Spinal cord (tissue), 10 donors: ENCODE results near the gene TRIM40. TPM values are rescaled to one million over a fixed set of nuclear protein-coding genes. Genes with fewer than 3 reads are reported as not detected.
A peak's percentile ranks its signal among the peaks of the same experiment; 100 is the strongest.
"Not testable (repeated sequence)": the region's sequence is repeated elsewhere in the genome, so short reads cannot be mapped to it uniquely, and the experiment has no call there.

Experiments
- DNase-seq, 6 donors: peaks; one replicate each; pipeline versions ENCODE4 v3.0.0 to v3.0.0-alpha.2; 2013 to 2015; ENCODE audit warnings: low spot score in 6 of 6, low read depth in 4 of 6
- H3K27ac ChIP-seq: one replicate; pipeline ENCODE4 v1.5.1; 2013; ENCODE audit warnings: low read depth, low read length, control low read depth
- H3K27me3 ChIP-seq: one replicate; pipeline ENCODE4 v1.6.1; 2013; ENCODE audit warnings: low read length; ENCODE audit not compliant: control insufficient read depth, insufficient read depth
- H3K36me3 ChIP-seq: one replicate; pipeline ENCODE4 v1.6.1; 2013; ENCODE audit warnings: low read length; ENCODE audit not compliant: control insufficient read depth, insufficient read depth
- H3K4me1 ChIP-seq: one replicate; pipeline ENCODE4 v1.6.1; 2013; ENCODE audit warnings: low read length; ENCODE audit not compliant: control insufficient read depth, insufficient read depth
- H3K4me3 ChIP-seq: one replicate; pipeline ENCODE4 v1.5.1; 2013; ENCODE audit warnings: low read depth, low read length, control low read depth
- H3K9me3 ChIP-seq: one replicate; pipeline ENCODE4 v1.6.1; 2013; ENCODE audit warnings: low read length; ENCODE audit not compliant: control insufficient read depth, insufficient read depth
- WGBS: methylation state at CpG from one replicate; pipeline ENCODE4 v1.1.5; 2013; ENCODE audit warnings: missing lambda C conversion rate; ENCODE audit not compliant: insufficient coverage; 5-methylcytosine and 5-hydroxymethylcytosine counted together
- polyA plus RNA-seq, 2 donors: library from polyadenylated mRNA; unstranded; fragments of 120-200 nt; gene quantifications; one replicate each; pipeline ENCODE4 v1.2.1, GENCODE V29; 2013; ENCODE audit not compliant: insufficient read length in 2 of 2
- total RNA-seq, 2 donors: library from RNA; depleted of rRNA in 1 of 2; stranded (reverse); fragments of 120-200 nt in 1 of 2; fragments of >200 nt in 1 of 2; gene quantifications; one replicate each; pipeline versions ENCODE4 v1.2.3 to v1.2.4, GENCODE V29; 2013 to 2014
- donor health status: healthy.

TRIM40 gene
- total and polyA plus RNA-seq, 4 donors, result 0.17 to 0.19 TPM; not detected in 2

DNA sequence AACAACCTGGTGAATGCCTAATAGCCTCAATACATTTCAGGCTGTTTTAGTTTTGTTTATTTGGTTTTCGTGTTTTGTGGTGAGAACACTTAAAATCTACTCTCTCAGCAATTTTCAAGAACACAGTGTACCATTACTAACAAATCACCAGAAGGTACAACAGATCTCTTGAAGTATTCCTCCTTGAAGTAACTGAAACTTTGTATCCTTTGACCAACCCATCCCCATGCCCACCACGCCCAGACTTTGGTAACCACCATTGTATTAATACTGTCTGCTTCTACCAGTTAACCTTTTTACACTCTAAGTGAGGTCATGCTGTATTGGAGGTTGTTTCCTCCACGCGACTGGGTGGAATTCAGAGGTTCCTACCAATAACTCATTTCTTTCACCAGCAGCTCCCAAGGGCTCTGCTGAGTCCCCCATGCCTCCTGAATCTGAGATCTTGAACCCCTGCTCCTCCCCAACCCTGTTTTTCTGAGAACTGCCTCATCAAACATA lies 5.7 kb upstream of the TRIM40 start:
- WGBS, result no CpG with 5 or more reads among the region's 4 CpGs
- no peak for DNase-seq
- H3K9me3 ChIP-seq, result no peaks in the 10 kb centered on the region
- peaks cover 62% of the 10 kb centered on the region for H3K27me3 ChIP-seq
- no peak overlapping the region for H3K27ac ChIP-seq
- no peaks in the 10 kb centered on the region for H3K36me3 ChIP-seq
- no peak overlapping the region for H3K4me3 ChIP-seq
- H3K4me1 ChIP-seq, result peaks cover 12% of the 10 kb centered on the region

DNA sequence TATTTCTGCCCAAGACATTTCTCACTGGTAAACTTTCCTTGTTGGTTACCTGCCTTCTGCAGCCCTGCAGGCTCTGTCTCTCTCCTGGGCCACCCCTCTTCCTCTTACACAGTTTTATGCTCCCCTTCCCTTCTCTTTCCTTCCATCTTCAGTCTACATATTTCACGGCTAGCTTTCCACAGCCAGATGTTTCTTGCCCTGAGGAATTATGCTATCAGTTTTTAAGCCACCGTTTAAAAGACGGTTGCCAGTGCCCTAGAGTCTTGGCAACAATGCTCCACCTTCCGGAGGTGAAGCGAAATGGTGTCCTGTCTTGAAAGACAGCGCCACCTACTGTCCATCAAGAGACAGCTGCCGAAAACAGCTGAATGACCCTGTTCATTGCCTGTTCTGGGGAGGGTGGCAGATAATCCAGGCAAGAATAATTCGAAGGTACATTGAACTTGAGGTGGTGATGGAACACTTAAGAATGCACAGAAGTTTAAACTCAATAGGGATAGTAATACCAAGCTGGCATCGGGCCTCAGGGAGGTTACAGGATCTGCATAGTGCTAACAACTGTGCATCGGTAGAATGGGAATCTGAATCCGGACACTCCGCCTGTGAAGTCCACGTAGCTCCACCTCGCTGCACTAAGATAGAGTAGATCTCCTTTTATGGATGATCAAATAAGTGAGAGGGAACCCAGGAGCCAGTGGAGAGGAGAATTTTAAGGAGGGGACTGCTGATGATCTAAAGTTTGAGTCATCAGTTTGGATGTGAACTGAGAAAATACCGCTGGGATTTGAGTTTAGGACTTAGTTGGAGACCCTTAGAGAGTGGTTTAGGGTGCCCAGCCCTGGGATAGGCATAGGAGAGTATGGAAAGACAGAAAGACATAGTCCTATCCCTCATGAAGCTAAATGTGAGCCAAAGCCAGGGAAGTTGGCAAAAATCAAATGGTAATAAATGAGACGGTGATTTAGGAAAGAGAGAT lies 4.8 kb upstream of the TRIM40 start:
- Histone ChIP-seq H3K9me3 (no peaks in the 10 kb centered on the region), H3K4me3 (no peak overlapping the region), H3K4me1 (peaks cover 12% of the 10 kb centered on the region), H3K27ac (no peak overlapping the region), H3K36me3 (no peaks in the 10 kb centered on the region), H3K27me3 (peaks cover 56% of the 10 kb centered on the region)
- 34% methylated on average over 16 of the region's 16 CpGs for WGBS
- DNase-seq, result peak; percentile 55 to 94 (median 65)

DNA sequence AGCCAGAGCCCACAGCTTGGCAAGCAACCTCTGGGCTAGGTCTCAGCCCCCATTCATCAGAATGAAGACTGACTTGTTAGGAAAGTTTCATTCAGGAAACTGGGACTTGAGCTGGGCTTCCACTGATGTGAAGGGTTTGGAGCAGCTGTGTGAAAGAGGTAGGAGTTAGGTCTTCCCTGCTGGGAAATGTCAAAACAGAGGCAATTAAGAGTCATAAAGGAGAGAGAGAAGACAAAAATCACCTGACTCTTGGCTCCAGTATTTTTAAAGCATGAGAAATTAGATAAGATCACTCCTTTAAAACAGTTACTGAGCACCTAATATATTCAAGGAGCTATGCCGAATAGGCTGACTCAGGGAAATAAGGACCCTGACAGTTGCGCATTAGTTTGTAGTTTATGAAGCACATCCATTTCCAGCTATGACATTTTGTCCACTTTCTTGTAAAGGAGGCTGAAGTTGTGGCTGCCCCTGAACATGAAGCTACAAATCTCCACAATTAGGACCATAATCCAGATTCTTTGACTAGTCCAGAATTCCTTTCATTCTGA lies 3.9 kb upstream of the TRIM40 start:
- no peak for DNase-seq
- no CpG with 5 or more reads among the region's 2 CpGs for WGBS
- no peak overlapping the region for H3K27ac ChIP-seq
- H3K27me3 ChIP-seq, result peaks cover 57% of the 10 kb centered on the region
- H3K4me1 ChIP-seq, result peaks cover 11% of the 10 kb centered on the region
- no peaks in the 10 kb centered on the region for H3K9me3 ChIP-seq
- no peaks in the 10 kb centered on the region for H3K36me3 ChIP-seq
- no peak overlapping the region for H3K4me3 ChIP-seq

DNA sequence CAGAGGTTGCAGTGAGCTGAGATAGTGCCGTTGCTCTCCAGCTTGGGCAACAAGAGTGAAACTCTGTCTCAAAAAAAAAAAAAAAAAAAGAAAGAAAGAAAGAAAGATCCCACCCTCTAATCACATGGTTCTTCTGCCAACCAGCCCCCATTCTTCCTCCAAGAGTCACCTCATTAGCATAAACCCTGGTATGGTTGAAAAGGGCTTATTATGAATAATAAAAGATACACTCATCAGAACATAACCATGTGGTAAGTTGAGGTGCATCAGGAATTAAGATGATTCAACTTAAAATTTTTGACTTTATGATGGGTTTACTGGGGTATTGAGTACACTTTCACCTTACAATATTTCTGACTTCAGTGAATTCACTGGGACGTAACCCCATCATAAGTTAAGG lies 793 bp upstream of the TRIM40 start:
- Histone ChIP-seq H3K36me3 (no peaks in the 10 kb centered on the region), H3K4me1 (no peaks in the 10 kb centered on the region), H3K27me3 (peaks cover 27% of the 10 kb centered on the region), H3K9me3 (no peaks in the 10 kb centered on the region), H3K27ac (no peak overlapping the region), H3K4me3 (no peak overlapping the region)
- no peak for DNase-seq
- no CpG with 5 or more reads among the region's 2 CpGs for WGBS

DNA sequence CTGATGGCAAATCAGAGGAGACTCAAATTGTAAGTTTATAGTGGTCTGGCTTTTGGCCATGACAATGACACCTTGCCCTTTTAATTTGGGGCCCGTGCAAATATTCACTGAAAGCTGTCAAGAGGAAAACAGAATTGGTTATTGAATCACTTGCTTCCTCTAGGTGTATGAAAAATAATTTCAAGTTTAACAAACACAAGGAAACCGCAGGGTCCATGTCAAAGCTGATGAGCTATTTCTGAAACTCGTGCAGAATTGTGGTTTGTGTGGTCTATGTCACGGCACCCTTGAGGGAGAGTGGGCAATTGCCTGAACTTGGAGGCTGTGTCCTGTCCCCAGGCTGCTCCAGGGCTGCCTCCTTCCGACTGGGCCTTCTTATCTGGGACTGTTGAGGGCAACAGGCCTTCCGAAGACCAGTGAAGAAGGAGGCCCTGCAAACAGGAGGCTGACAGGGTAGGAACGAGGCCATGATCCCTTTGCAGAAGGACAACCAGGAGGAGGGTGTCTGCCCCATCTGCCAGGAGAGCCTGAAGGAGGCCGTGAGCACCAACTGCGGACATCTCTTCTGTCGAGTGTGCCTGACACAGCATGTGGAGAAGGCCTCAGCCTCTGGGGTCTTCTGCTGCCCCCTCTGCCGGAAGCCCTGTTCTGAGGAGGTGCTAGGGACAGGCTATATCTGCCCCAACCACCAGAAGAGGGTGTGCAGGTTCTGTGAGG lies 788 bp downstream of the TRIM40 start:
- Histone ChIP-seq H3K4me3 (no peak overlapping the region), H3K27ac (no peak overlapping the region), H3K36me3 (no peaks in the 10 kb centered on the region), H3K9me3 (no peaks in the 10 kb centered on the region), H3K27me3 (peaks cover 16% of the 10 kb centered on the region), H3K4me1 (no peaks in the 10 kb centered on the region)
- no peak for DNase-seq
- 82% methylated on average over 9 of the region's 11 CpGs for WGBS

DNA sequence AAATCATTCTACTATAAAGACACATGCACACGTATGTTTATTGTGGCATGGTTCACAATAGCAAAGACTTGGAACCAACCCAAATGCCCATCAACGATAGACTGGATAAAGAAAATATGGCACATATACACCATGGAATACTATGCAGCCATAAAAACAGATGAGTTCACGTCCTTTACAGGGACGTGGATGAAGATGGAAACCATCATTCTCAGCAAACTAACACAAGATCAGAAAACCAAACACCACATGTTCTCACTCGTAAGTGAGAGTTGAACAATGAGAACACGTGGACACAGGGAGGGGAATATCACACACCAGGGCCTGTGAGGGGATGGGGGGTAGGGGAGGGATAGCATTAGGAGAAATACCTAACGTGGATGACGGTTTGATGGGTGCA lies 4.3 kb downstream of the TRIM40 start:
- H3K36me3 ChIP-seq, DNase-seq, H3K4me1 ChIP-seq, H3K9me3 ChIP-seq, H3K4me3 ChIP-seq, H3K27ac ChIP-seq: not testable (repeated sequence)
- H3K27me3 ChIP-seq, result peaks cover 10% of the 10 kb centered on the region
- WGBS, result 60% methylated on average over 1 of the region's 8 CpGs

DNA sequence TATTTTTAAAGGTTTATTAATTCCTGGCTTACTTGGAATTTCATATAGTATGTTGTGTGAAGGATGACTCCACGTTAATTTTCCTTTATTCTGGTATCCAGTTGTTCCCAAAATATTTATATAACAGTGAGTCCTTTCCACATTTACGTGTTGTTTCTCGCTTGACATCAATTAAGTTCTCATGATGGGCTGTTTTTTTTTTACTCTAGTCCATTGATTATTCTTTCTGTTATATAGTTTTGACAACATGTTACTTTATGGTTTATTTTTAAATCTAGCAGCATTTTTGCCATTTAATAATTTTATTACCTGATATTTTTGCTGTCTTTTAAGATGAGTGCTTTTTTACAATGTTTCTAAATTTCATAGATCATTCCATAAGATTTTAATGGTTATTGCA lies 6.7 kb downstream of the TRIM40 start:
- WGBS, result no CpG with 5 or more reads among the region's 3 CpGs
- DNase-seq, result no peak

DNA sequence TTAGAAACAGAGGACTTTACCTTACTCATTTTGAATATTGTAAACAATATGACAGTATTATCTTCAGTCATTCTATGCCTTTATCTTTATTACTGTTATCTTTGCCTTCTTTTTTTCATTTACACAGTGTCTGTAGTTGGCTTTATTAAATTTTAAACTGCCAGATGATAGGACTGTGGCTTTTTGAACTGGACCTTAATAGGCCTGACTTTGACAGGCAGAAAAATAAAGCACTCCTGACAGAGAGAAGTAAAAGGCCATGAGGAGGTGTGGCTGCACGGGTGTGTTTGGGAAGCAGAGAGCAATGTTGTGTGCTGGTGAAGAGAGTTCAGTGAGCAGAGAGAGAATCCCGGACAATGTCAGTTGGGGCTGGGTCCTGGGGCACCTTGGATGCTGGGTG lies 7.8 kb downstream of the TRIM40 start:
- H3K9me3 ChIP-seq, result no peaks in the 10 kb centered on the region
- no peak for DNase-seq
- WGBS, result 66% methylated on average over 2 of the region's 2 CpGs
- H3K36me3 ChIP-seq, result no peaks in the 10 kb centered on the region
- no peaks in the 10 kb centered on the region for H3K4me1 ChIP-seq
- no peak overlapping the region for H3K4me3 ChIP-seq
- no peak overlapping the region for H3K27ac ChIP-seq
- H3K27me3 ChIP-seq, result peaks cover 2% of the 10 kb centered on the region

More for the DNA sequence above, 6.7 kb downstream of the TRIM40 start:
- Histone ChIP-seq H3K36me3 (no peaks in the 10 kb centered on the region), H3K4me3 (no peak overlapping the region), H3K27me3 (peaks cover 2% of the 10 kb centered on the region), H3K4me1 (no peaks in the 10 kb centered on the region), H3K9me3 (no peaks in the 10 kb centered on the region), H3K27ac (no peak overlapping the region)

DNA sequence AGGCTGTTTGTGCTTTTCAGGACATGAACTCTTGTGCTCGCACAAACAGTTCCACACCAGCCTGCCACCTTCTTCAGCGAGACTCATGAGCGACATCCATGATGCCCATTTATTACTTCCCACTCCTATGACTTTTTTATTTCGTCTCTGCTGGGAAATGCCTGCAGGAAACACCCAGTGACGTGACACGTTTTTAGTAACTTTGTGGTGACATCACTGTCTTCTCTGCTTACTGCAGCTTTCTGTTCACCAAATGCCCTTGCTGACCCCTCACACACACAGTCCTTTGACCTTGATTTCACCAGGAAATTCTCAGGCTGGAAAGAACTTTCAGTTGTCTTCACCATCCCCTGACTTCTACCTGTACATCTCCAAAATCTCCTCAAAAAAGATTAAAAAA lies 8.9 kb downstream of the TRIM40 start:
- DNase-seq, result no peak
- no peaks in the 10 kb centered on the region for H3K4me1 ChIP-seq
- no peaks in the 10 kb centered on the region for H3K36me3 ChIP-seq
- H3K27me3 ChIP-seq, result peaks cover 2% of the 10 kb centered on the region
- no peaks in the 10 kb centered on the region for H3K9me3 ChIP-seq
- no peak overlapping the region for H3K27ac ChIP-seq
- 78% methylated on average over 6 of the region's 6 CpGs for WGBS
- no peak overlapping the region for H3K4me3 ChIP-seq
